GM12891 (cell line): ENCODE results near the gene METAP1.

Source experiments
- POLR2A ChIP-seq: IDR thresholded peaks from 2 replicates; pipeline ENCODE4 v1.6.1; 2011; ENCODE audit warnings: low read depth, low read length, control low read depth
- POLR2AphosphoS5 ChIP-seq: IDR thresholded peaks from 2 replicates; pipeline ENCODE4 v1.6.1; 2011; ENCODE audit warnings: low read depth, low read length, control low read depth
- POU2F2 ChIP-seq: IDR thresholded peaks from 2 replicates; pipeline ENCODE4 v1.6.1; 2011; ENCODE audit warnings: low read depth, mild to moderate bottlenecking, control low read depth, low read length, moderate library complexity

- no peak for TF ChIP-seq POU2F2
- TF ChIP-seq POLR2A, result no peak
- TF ChIP-seq POLR2AphosphoS5, result no peak
Observed at GRCh38 chr4:98967786-98968329, 27.7 kb upstream of the METAP1 start.
